GM18526 (cell line): ENCODE data around the gene INAFM2.

ENCODE experiments used
- POLR2A ChIP-seq: IDR thresholded peaks from 3 replicates; pipeline ENCODE4 v1.6.1; 2011; ENCODE audit not compliant: insufficient read length; ENCODE audit errors: extremely low read depth

The INAFM2 gene

GRCh38 chr15:40365624-40366456 lies 42.3 kb downstream of the INAFM2 start:
- no peak for TF ChIP-seq POLR2A

- TF ChIP-seq POLR2A, result no peak
These were observed 43.2 kb downstream of the INAFM2 start for GRCh38 chr15:40366457-40367370.

GRCh38 chr15:40367371-40367685 lies 43.8 kb downstream of the INAFM2 start:
- no peak for TF ChIP-seq POLR2A

GRCh38 chr15:40367686-40368611 lies 44.5 kb downstream of the INAFM2 start:
- TF ChIP-seq POLR2A, result no peak

- no peak for TF ChIP-seq POLR2A
These were observed 45.4 kb downstream of the INAFM2 start for GRCh38 chr15:40368719-40369473.

GRCh38 chr15:40369474-40369869 lies 46.0 kb downstream of the INAFM2 start:
- no peak for TF ChIP-seq POLR2A

GRCh38 chr15:40369971-40370370 lies 46.5 kb downstream of the INAFM2 start:
- no peak for TF ChIP-seq POLR2A

- TF ChIP-seq POLR2A, result no peak
These were observed 49.5 kb downstream of the INAFM2 start for GRCh38 chr15:40372981-40373380.
